T-helper 17 cell (primary cell): Measurements from ENCODE around the gene CCNI2. TPM values are rescaled to one million over a fixed set of nuclear protein-coding genes. Genes with fewer than 3 reads are reported as not detected.

Source experiments
- ATAC-seq: fragments of 150-1000 bp; cut with Tn5 transposase; 2 replicates; pipeline ENCODE4 v1.10.0; 2021; ENCODE audit warnings: mild to moderate bottlenecking, moderate library complexity
- DNase-seq, 3 donors: peaks; one replicate each; pipeline versions ENCODE4 v3.0.0 to v3.0.0-alpha.2; 2020 to 2021
- H3K9me3 ChIP-seq: one replicate; pipeline ENCODE4 v1.7.0; 2013; ENCODE audit warnings: low read length, mild to moderate bottlenecking; ENCODE audit not compliant: control insufficient read depth, poor library complexity, severe bottlenecking
- H3K27ac Mint-ChIP-seq: one replicate; pipeline ENCODE4 v1.8.0; 2022; ENCODE audit warnings: mild to moderate bottlenecking, moderate library complexity, mixed read lengths
- H3K27me3 Mint-ChIP-seq: one replicate; pipeline ENCODE4 v1.8.0; 2022; ENCODE audit warnings: mixed read lengths
- H3K36me3 Mint-ChIP-seq: one replicate; pipeline ENCODE4 v1.8.0; 2022; ENCODE audit warnings: low read depth, mixed read lengths
- H3K4me1 Mint-ChIP-seq: one replicate; pipeline ENCODE4 v1.8.0; 2022; ENCODE audit warnings: mild to moderate bottlenecking, mixed read lengths
- H3K4me3 Mint-ChIP-seq: one replicate; pipeline ENCODE4 v1.8.0; 2022; ENCODE audit warnings: mild to moderate bottlenecking, moderate library complexity, mixed read lengths
- total RNA-seq, 4 donors: library from RNA in 2 of 4; stranded (reverse) in 2 of 4; gene quantifications; one replicate each; pipeline ENCODE4 v1.2.3 and lab custom pipeline; 2022 to 2026

CCNI2 gene
- total RNA-seq (10 to 100 TPM in 1 of 2 donors, 1 to 10 TPM in 1; 8.7 to 13.7 TPM), total RNA-seq (lab: John Stamatoyannopoulos, UW) (10.7 to 14.7 reads per million in 2 donors)

- ATAC-seq (peak; percentile 85), DNase-seq (peak; percentile 53 to 68 (median 66))
- peak within 1 kb of the TSS; percentile 47 for H3K27ac Mint-ChIP-seq
- peak within 1 kb of the TSS; percentile 86 for H3K4me3 Mint-ChIP-seq
- no peaks in the 10 kb centered on the region for H3K27me3 Mint-ChIP-seq
- peaks cover 3% of the 10 kb centered on the region for H3K36me3 Mint-ChIP-seq
- no peaks in the 10 kb centered on the region for H3K9me3 ChIP-seq
- peaks cover 11% of the 10 kb centered on the region for H3K4me1 Mint-ChIP-seq
Measured at GRCh38 chr5:132746954-132747615, at the start of gene CCNI2. CCNI2 (plus strand) TSS chr5:132747426; CDS start chr5:132747496, 70 bp downstream.

- no peaks in the 10 kb centered on the region for H3K9me3 ChIP-seq
- DNase-seq (no peak), ATAC-seq (no peak)
- Mint-ChIP-seq H3K27me3 (no peaks in the 10 kb centered on the region), H3K36me3 (peaks cover 7% of the 10 kb centered on the region), H3K4me1 (peaks cover 3% of the 10 kb centered on the region), H3K4me3 (no peak overlapping the region), H3K27ac (no peak overlapping the region)
Measured at GRCh38 chr5:132704875-132705274, 42.4 kb upstream of the CCNI2 start.

- ATAC-seq (no peak), DNase-seq (no peak)
- Mint-ChIP-seq H3K27me3 (no peaks in the 10 kb centered on the region), H3K4me3 (no peak overlapping the region), H3K4me1 (peaks cover 5% of the 10 kb centered on the region), H3K36me3 (peaks cover 5% of the 10 kb centered on the region), H3K27ac (no peak overlapping the region)
- no peaks in the 10 kb centered on the region for H3K9me3 ChIP-seq
Measured at GRCh38 chr5:132708645-132709044, 38.6 kb upstream of the CCNI2 start.

- no peak overlapping the region for H3K27ac Mint-ChIP-seq
- ATAC-seq (peak; percentile 32), DNase-seq (no peak)
- peaks cover 3% of the 10 kb centered on the region for H3K36me3 Mint-ChIP-seq
- peaks cover 2% of the 10 kb centered on the region for H3K4me1 Mint-ChIP-seq
- no peak overlapping the region for H3K4me3 Mint-ChIP-seq
- no peaks in the 10 kb centered on the region for H3K27me3 Mint-ChIP-seq
- no peaks in the 10 kb centered on the region for H3K9me3 ChIP-seq
Measured at GRCh38 chr5:132714456-132715307, 32.5 kb upstream of the CCNI2 start.

- Mint-ChIP-seq H3K4me1 (no peaks in the 10 kb centered on the region), H3K27ac (no peak overlapping the region), H3K36me3 (no peaks in the 10 kb centered on the region), H3K4me3 (no peak overlapping the region), H3K27me3 (no peaks in the 10 kb centered on the region)
- DNase-seq (no peak), ATAC-seq (no peak)
- no peaks in the 10 kb centered on the region for H3K9me3 ChIP-seq
Measured at GRCh38 chr5:132718544-132719312, 28.5 kb upstream of the CCNI2 start.

- H3K27ac Mint-ChIP-seq = no peak overlapping the region
- DNase-seq (no peak), ATAC-seq (no peak)
- H3K4me1 Mint-ChIP-seq = peaks cover 9% of the 10 kb centered on the region
- H3K4me3 Mint-ChIP-seq = no peak overlapping the region
- H3K36me3 Mint-ChIP-seq = peaks cover 10% of the 10 kb centered on the region
- no peaks in the 10 kb centered on the region for H3K9me3 ChIP-seq
- no peaks in the 10 kb centered on the region for H3K27me3 Mint-ChIP-seq
Measured at GRCh38 chr5:132725745-132726144, 21.5 kb upstream of the CCNI2 start.

DNA sequence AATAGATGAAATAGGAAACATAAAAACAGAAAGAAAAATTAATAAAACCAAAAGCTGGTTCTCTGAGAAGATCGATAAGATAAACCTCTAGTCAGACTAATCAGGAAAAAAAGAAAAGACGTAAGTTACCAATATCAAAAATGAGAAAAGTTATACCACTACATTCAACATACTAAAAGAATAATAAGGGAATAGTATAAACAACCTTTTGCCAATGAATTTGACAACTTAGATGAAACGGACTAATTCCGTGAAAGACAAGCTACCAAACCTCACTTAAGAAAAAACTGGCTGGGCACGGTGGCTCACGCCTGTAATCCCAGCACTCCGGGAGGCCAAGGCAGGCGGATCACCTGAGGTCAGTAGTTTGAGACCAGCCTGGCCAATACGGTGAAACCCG lies 17.3 kb upstream of the CCNI2 start:
- Mint-ChIP-seq H3K4me3 (no peak overlapping the region), H3K36me3 (peaks cover 14% of the 10 kb centered on the region), H3K4me1 (peaks cover 12% of the 10 kb centered on the region), H3K27me3 (no peaks in the 10 kb centered on the region), H3K27ac (no peak overlapping the region)
- no peak for ATAC-seq
- H3K9me3 ChIP-seq = no peaks in the 10 kb centered on the region
- DNase-seq = no peak

GRCh38 chr5:132733499-132734148 lies 13.6 kb upstream of the CCNI2 start:
- Mint-ChIP-seq H3K4me1 (peaks cover 34% of the 10 kb centered on the region), H3K36me3 (peaks cover 8% of the 10 kb centered on the region), H3K4me3 (no peak overlapping the region), H3K27me3 (no peaks in the 10 kb centered on the region), H3K27ac (no peak overlapping the region)
- H3K9me3 ChIP-seq = no peaks in the 10 kb centered on the region
- DNase-seq = no peak
- no peak for ATAC-seq

DNA sequence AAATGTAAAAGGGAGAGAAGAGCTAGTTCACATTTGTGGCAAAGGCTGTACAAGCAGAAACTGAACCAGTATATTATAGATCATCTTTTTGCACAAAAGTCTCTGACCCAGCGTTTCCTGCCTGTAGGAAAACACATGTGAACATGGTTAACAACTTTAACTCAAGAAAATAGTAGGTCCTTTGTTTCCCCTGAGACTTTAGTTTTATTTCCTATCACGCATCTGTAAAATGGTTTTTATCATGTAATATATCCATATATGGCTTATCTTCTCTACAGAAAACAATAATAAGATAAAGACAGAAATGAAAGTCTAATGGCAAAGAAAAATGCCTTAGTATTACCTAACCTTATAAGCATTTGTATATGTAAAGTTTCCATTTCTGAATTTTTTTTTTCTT lies 12.5 kb upstream of the CCNI2 start:
- Mint-ChIP-seq H3K27ac (no peak overlapping the region), H3K4me1 (peaks cover 34% of the 10 kb centered on the region), H3K4me3 (no peak overlapping the region), H3K27me3 (no peaks in the 10 kb centered on the region), H3K36me3 (peaks cover 6% of the 10 kb centered on the region)
- no peaks in the 10 kb centered on the region for H3K9me3 ChIP-seq
- no peak for ATAC-seq
- no peak for DNase-seq

DNA sequence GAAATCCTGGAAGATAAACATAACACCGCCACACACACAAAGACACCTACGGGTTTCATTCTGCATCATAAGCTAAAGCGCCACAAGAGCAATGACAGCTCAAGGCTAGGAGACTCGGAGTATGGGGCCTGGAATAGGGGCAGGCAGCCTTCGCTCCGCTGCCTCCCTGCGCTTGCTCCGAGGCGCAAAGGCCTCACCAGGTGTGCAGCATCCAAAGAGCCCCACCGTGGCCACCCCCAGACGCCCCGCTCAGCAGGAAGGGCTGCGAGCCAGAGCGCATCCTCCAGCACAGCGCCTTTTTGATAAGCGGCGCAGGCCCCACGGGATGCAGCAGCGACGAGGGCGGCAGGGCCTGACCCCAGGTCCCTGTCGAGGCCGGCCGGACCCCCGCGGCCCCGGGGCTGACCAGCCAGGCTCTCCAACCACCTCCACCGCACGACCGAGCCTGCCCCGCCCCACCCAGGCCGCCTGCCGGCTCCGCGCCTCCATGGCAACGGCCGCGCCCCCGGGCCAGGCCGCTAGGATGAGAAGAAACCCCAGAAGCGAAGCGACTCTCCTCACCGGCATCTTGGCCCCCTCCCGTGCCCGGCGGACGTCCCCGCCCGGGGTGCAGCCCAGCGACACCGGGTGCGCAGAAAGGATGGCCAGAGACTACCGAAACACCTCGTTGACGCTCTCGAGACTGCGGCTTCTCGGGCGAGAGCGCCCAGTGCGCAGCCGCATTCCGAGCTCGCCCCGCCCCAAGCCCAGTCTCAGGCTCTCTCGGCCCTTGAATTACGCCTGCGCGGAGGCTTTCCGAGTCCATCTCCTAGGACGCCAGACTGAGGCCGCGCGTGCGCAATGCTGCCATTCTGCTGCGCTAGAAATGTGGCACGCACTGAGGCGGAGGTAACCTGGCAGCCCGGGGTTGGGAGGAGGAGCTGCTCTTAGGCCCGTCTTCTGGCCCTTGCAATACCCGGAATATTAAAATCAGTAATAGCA lies 10.1 kb upstream of the CCNI2 start, which contains the start of gene KIF3A:
Gene KIF3A (minus strand): TSS at position 694 of the 981 bp plus-strand sequence. CDS start 127 bp downstream, at position 567.
- H3K4me3 Mint-ChIP-seq = peak within 1 kb of the TSS; percentile 94

GRCh38 chr5:132737982-132738681 lies 9.1 kb upstream of the CCNI2 start:
- H3K9me3 ChIP-seq = no peaks in the 10 kb centered on the region
- peak overlapping the region; percentile 89 for H3K27ac Mint-ChIP-seq
- H3K4me1 Mint-ChIP-seq = peaks cover 33% of the 10 kb centered on the region
- ATAC-seq = no peak
- peak overlapping the region; percentile 55 for H3K4me3 Mint-ChIP-seq
- H3K36me3 Mint-ChIP-seq = peaks cover 8% of the 10 kb centered on the region
- H3K27me3 Mint-ChIP-seq = no peaks in the 10 kb centered on the region
- no peak for DNase-seq

More for the DNA sequence above, 10.1 kb upstream of the CCNI2 start, which contains the start of gene KIF3A:
- Mint-ChIP-seq H3K27me3 (no peaks in the 10 kb centered on the region), H3K27ac (peak within 1 kb of the TSS; percentile 89), H3K36me3 (peaks cover 8% of the 10 kb centered on the region), H3K4me1 (peaks cover 33% of the 10 kb centered on the region)
- DNase-seq (peak; percentile 97 to 98 (median 98)), ATAC-seq (peak; percentile 90)
- H3K9me3 ChIP-seq = no peaks in the 10 kb centered on the region
